DND-41 (cell line): ENCODE results near the gene SPNS3.

Experiments
- CTCF ChIP-seq: IDR thresholded peaks from 2 replicates; pipeline ENCODE4 v1.5.1; 2012; ENCODE audit warnings: borderline replicate concordance, low read length, moderate library complexity, mild to moderate bottlenecking; ENCODE audit not compliant: poor library complexity, severe bottlenecking; ENCODE audit errors: extremely low read depth
- EZH2 ChIP-seq: IDR thresholded peaks from 3 replicates; pipeline ENCODE4 v1.6.1; 2012; ENCODE audit warnings: borderline replicate concordance, low read depth, mild to moderate bottlenecking, moderate library complexity, low read length, inconsistent platforms; ENCODE audit not compliant: severe bottlenecking

- no peak for TF ChIP-seq EZH2
- no peak for TF ChIP-seq CTCF
These were observed 69.7 kb downstream of the SPNS3 start for GRCh38 chr17:4503283-4504025.
